Glutamatergic neuron (in vitro differentiated cells): ENCODE results near the gene MCTP1. TPM values are rescaled to one million over a fixed set of nuclear protein-coding genes. Genes with fewer than 3 reads are reported as not detected.

ENCODE experiments used
- DNase-seq: peaks from one replicate; pipeline ENCODE4 v3.0.0; 2022
- H3K27ac Mint-ChIP-seq: one replicate; pipeline ENCODE4 v1.8.0; 2020; ENCODE audit warnings: mild to moderate bottlenecking, mixed read lengths, inconsistent platforms; ENCODE audit not compliant: unreplicated experiment
- H3K27me3 Mint-ChIP-seq: one replicate; pipeline ENCODE4 v1.8.0; 2020; ENCODE audit warnings: mild to moderate bottlenecking, moderate library complexity, mixed read lengths, inconsistent platforms; ENCODE audit not compliant: unreplicated experiment
- H3K36me3 Mint-ChIP-seq: one replicate; pipeline ENCODE4 v1.8.0; 2020; ENCODE audit warnings: mild to moderate bottlenecking, mixed read lengths, inconsistent platforms; ENCODE audit not compliant: unreplicated experiment
- H3K4me1 Mint-ChIP-seq: one replicate; pipeline ENCODE4 v1.8.0; 2020; ENCODE audit warnings: mild to moderate bottlenecking, low read depth, mixed read lengths, inconsistent platforms; ENCODE audit not compliant: unreplicated experiment
- H3K4me3 Mint-ChIP-seq: one replicate; pipeline ENCODE4 v1.8.0; 2020; ENCODE audit warnings: mild to moderate bottlenecking, mixed read lengths, inconsistent platforms; ENCODE audit not compliant: unreplicated experiment
- H3K9me3 Mint-ChIP-seq: one replicate; pipeline ENCODE4 v1.8.0; 2020; ENCODE audit warnings: mild to moderate bottlenecking, moderate library complexity, mixed read lengths, inconsistent platforms; ENCODE audit not compliant: unreplicated experiment
- CTCF ChIP-seq: fragments of 200-600 bp; sonication (generic); IDR thresholded peaks from one replicate; pipeline ENCODE4 v1.5.0; 2021; ENCODE audit not compliant: partially characterized antibody, unreplicated experiment
- total RNA-seq: library from RNA; stranded (reverse); fragmentation: NEBNext Ultra II Directional; extraction: Animal tissue kit (Norgen Biotek cat#: 25700); gene quantifications from one replicate; pipeline ENCODE4 v1.2.1, GENCODE V29; 2021; ENCODE audit not compliant: unreplicated experiment

The MCTP1 gene
- total RNA-seq, 1 donor from 2014 or later, result 1.7 TPM

DNA sequence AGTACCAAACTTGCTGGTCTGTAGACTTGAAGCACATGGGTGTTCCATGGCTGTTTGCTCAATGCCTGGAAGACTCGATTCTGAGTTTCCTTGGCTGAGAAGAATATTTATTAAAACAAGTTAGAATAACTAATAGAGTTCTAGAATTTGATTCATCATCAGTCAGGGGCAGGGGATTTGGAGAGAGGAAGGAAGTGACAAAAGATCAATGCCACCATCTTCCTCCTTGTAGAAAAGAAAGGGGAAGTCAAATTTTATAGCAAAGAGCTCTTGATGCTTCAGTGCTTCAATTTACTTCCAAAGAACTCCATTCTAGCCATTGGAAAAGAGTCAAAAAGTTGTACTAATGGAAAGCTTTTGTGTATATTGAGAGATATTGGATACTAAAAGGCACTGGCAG lies 236.3 kb downstream of the MCTP1 start:
- TF ChIP-seq CTCF, result no peak
- no peaks in the 10 kb centered on the region for H3K36me3 Mint-ChIP-seq
- no peak for DNase-seq
- H3K4me3 Mint-ChIP-seq, result no peak overlapping the region
- no peak overlapping the region for H3K27ac Mint-ChIP-seq
- no peaks in the 10 kb centered on the region for H3K27me3 Mint-ChIP-seq
- H3K4me1 Mint-ChIP-seq, result no peaks in the 10 kb centered on the region
- no peaks in the 10 kb centered on the region for H3K9me3 Mint-ChIP-seq

DNA sequence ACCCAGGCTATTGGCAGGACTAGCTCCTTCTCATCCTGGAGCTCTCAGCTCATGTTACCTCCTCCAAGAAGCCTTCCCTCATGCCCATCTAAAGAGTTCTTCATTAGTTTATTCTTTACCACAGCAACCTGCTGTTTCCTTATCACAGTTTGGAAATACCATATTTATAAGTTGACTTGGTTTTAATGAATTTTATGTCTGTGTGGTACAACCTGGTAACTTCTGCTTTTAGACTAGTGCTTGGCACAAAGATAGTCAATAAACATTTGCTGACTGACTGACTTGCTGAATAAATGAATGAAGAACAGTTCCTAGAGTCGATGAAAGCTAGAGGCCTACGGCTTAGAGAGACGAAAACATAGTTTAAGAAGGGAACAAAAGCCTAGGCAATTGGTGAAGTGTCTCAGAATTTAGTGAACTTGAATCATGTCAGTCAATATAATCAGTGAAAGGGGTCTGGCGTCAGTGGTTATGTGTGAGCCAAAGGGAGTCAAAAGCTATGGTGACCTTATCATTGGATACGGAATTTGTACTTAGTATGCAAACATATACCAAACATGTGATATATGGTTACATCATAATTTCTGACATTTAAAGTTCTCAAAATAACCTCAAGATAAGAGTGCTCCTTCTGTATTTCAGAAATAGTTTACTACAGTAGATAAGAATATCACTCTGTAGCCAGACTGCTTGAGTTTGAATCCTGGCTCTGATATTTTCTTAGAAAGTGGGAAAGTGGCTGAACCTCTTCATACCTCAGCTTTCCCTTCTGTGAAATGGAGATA lies 239.5 kb downstream of the MCTP1 start:
- Mint-ChIP-seq H3K36me3 (no peaks in the 10 kb centered on the region), H3K4me1 (no peaks in the 10 kb centered on the region), H3K9me3 (no peaks in the 10 kb centered on the region), H3K27ac (no peak overlapping the region), H3K27me3 (no peaks in the 10 kb centered on the region), H3K4me3 (no peak overlapping the region)
- TF ChIP-seq CTCF, result no peak
- DNase-seq, result no peak

DNA sequence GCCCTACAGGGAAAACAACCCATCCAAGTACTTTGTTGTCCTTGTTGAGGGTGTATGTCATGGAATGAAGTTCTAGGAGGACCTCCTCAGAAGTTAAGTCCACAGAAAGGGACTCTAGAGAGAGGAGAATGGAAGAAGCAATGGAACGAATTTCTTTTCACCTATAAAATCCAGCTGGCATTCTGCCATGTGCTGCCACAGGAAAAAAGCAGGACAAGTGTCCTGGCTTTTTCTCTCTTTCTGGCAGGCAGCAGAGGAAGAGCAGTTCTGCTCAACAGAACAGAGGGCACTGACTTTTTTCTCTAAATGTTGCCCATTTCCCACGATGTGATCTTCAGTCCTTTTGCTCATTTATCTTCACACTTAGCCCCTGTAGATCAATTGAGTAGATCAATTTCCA lies 240.8 kb downstream of the MCTP1 start:
- Mint-ChIP-seq H3K9me3 (no peaks in the 10 kb centered on the region), H3K36me3 (no peaks in the 10 kb centered on the region), H3K4me3 (no peak overlapping the region), H3K27me3 (no peaks in the 10 kb centered on the region), H3K4me1 (no peaks in the 10 kb centered on the region), H3K27ac (no peak overlapping the region)
- DNase-seq, result no peak
- TF ChIP-seq CTCF, result no peak

GRCh38 chr5:95043648-95044047 lies 241.2 kb downstream of the MCTP1 start:
- TF ChIP-seq CTCF, result no peak
- no peak for DNase-seq
- Mint-ChIP-seq H3K4me1 (no peaks in the 10 kb centered on the region), H3K4me3 (no peak overlapping the region), H3K27ac (no peak overlapping the region), H3K9me3 (no peaks in the 10 kb centered on the region), H3K36me3 (no peaks in the 10 kb centered on the region), H3K27me3 (no peaks in the 10 kb centered on the region)

DNA sequence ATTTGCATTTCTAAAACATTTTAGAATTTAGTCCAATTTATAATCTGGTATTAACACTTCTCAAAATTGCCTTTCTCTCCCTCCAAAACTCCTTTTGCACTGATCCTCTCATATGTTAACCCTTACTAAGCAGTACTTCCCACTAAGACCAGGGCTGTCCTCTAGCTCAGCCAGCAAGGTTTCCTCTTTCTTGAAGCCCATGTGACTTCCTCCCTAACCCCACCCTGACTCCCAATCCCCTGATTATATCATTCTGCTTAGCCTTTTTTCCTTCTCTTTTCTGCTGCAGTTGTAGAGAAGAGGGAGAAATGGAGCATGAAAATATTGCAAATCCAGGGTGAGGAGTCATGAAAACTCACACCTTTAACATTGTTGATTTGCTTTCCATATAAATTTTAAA lies 241.7 kb downstream of the MCTP1 start:
- DNase-seq, result no peak
- H3K9me3 Mint-ChIP-seq, result no peaks in the 10 kb centered on the region
- no peaks in the 10 kb centered on the region for H3K27me3 Mint-ChIP-seq
- H3K27ac Mint-ChIP-seq, result no peak overlapping the region
- TF ChIP-seq CTCF, result no peak
- H3K36me3 Mint-ChIP-seq, result no peaks in the 10 kb centered on the region
- H3K4me1 Mint-ChIP-seq, result no peaks in the 10 kb centered on the region
- no peak overlapping the region for H3K4me3 Mint-ChIP-seq
